GM20431 (cell line): Measurements from ENCODE around the gene RNASE4.
"Not testable (repeated sequence)": the region's sequence is repeated elsewhere in the genome, so short reads cannot be mapped to it uniquely, and the experiment has no call there.

Source experiments
- in situ Hi-C: fragments of 300-500 bp; cut with MseI, MboI; formaldehyde crosslinking; loops from one replicate; pipeline ENCODE4 v1.15.0; 2020; ENCODE audit warnings: low sequenced_read_pairs; ENCODE audit not compliant: unreplicated experiment

Gene RNASE4

DNA sequence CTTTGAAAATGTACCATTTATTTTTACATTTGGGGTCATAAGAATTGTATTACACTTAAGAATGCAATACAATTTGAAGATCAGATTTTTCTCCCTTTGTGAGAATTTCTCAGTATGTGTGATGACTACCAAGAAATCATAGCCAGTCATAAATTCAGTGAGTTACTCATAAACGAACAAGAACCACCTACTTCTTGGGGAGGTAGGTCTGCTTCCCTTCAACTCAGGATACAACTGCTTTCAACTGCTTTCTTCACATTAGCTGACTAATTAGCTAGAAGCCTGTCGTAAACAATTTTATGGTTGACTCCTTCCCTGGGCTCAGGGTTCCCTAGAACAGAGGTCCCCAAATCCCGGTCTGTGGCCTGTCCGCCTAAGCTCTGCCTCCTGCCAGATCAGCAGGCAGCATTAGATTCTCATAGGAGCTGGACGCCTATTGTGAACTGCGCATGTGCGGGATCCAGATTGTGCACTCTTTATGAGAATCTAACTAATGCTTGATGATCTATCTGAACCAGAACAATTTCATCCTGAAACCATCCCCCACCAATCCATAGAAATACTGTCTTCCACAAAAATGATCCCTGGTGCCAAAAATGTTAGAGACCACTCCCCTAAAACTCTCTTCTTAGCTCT, 7.9 kb downstream of the RNASE4 start:
- in situ Hi-C loops = loop anchor here (10.0 kb wide), 1 partner anchor 163 kb away; no protein-coding TSS in a partner anchor

- in situ Hi-C loops = loop anchor here (10.0 kb wide), 1 partner anchor 158 kb away; no protein-coding TSS in a partner anchor
These were observed 12.4 kb downstream of the RNASE4 start for GRCh38 chr14:20696764-20697163.

GRCh38 chr14:20697273-20698017, 13.1 kb downstream of the RNASE4 start:
- in situ Hi-C loops = loop anchor here (10.0 kb wide), 1 partner anchor 157 kb away; no protein-coding TSS in a partner anchor

GRCh38 chr14:20698018-20698329, 13.6 kb downstream of the RNASE4 start:
- in situ Hi-C loops = loop anchor here (10.0 kb wide), 1 partner anchor 157 kb away; no protein-coding TSS in a partner anchor

GRCh38 chr14:20698934-20699333, 14.6 kb downstream of the RNASE4 start:
- in situ Hi-C loops = loop anchor here (10.0 kb wide), 1 partner anchor 156 kb away; no protein-coding TSS in a partner anchor

- in situ Hi-C loops = loop anchor here (10.0 kb wide), 2 partner anchors 65 to 155 kb away; partner anchors contain the start of gene EDDM3B
These were observed 15.6 kb downstream of the RNASE4 start for GRCh38 chr14:20699931-20700330.

DNA sequence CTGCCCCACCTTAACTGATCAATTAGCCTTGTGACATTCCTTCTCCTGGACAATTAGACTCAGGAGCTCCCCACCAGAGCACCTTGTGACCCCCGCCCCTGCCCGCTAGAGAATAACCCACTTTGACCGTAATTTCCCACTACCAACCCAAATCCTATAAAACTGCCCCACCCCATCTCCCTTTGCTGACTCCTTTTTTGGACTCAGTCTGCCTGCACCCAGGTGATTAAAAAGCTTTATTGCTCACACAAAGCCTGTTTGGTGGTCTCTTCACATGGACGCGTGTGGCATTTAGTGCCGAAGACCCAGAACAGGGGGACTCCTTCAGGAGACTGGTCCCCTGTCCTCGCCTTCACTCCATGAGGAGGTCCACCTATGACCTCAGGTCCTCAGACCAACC, 16.6 kb downstream of the RNASE4 start:
- in situ Hi-C loops = loop anchor here (10.0 kb wide), 1 partner anchor 64 kb away; the partner anchor contains the start of gene EDDM3B

DNA sequence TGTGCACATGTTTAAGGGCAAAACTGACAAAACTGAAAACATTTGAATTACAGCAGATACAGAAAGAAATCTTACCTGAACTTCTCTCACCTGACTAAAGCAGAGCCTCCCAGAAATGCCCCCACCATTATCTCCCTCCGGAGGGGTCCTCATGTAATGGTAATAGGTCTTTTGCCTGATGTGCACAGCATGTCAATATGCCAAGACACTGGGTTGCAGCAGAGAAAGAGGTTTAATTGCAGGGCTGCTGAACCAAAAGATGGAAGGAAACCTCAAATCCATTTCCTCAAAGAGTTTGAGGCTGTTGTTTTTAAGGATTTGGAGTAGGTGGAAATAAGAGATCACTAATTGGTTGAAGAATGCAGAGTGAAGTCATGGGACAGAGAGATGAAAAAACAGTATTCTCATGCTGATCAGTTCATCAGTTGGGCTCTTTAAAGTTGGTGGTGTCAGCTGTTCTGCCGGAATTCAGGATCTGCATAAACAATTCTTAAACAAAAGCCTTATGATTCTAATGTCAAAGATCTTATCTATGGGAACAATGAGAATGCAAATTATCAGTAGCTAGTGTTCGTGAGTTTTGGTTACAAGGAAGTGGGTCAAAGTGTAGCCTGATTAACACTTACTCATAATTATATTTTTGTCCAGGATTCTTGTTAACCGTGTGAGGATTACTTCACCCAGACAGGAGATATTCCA, 22.4 kb downstream of the RNASE4 start:
- in situ Hi-C loops = loop anchor here (10.0 kb wide), 1 partner anchor 58 kb away; the partner anchor contains the start of gene EDDM3B

- in situ Hi-C loops = loop anchor here (10.0 kb wide), 1 partner anchor 57 kb away; the partner anchor contains the start of gene EDDM3B
These were observed 23.3 kb downstream of the RNASE4 start for GRCh38 chr14:20707622-20708021.

GRCh38 chr14:20711261-20711660, 26.9 kb downstream of the RNASE4 start:
- in situ Hi-C loops = no loop called here

GRCh38 chr14:20711685-20712084, 27.3 kb downstream of the RNASE4 start:
- in situ Hi-C loops = no loop called here

- in situ Hi-C loops = no loop called here
These were observed 28.5 kb downstream of the RNASE4 start for GRCh38 chr14:20712904-20713303.

- in situ Hi-C loops = no loop called here
These were observed 30.4 kb downstream of the RNASE4 start for GRCh38 chr14:20714593-20715250.

GRCh38 chr14:20719777-20720176, 35.4 kb downstream of the RNASE4 start:
- in situ Hi-C loops = no loop called here

GRCh38 chr14:20720741-20721140, 36.4 kb downstream of the RNASE4 start:
- in situ Hi-C loops = no loop called here

DNA sequence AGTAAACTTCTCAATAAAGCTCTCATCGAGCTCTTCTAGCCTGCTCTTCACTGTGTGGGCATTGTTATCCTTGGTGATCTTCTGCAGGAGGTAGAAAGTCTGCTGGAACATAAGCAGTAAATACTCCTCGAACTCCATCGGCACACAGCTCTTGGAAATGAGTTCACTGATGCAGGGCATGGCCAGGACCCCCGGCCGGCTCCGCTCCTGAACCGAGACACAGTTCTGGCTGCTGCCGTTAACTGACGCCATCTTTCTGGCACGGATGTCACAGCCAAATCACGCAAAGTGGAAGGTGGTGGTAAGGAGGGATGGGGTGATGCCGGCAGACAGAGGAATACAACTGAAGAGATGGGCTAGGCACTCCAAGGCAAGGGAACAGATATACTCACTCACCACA, 37.7 kb downstream of the RNASE4 start:
- in situ Hi-C loops = no loop called here

- in situ Hi-C loops = no loop called here
These were observed 39.1 kb downstream of the RNASE4 start for GRCh38 chr14:20723488-20723887.

- in situ Hi-C loops = not testable (repeated sequence)
These were observed 41.8 kb downstream of the RNASE4 start for GRCh38 chr14:20726121-20726520.

- in situ Hi-C loops = no loop called here
These were observed 42.2 kb downstream of the RNASE4 start for GRCh38 chr14:20726531-20726930.

GRCh38 chr14:20730891-20731290, 46.5 kb downstream of the RNASE4 start:
- in situ Hi-C loops = no loop called here
